GM12878 (cell line): ENCODE results near the gene GCDH. TPM values are rescaled to one million over a fixed set of nuclear protein-coding genes. Genes with fewer than 3 reads are reported as not detected.

Experiments used
- ATAC-seq: fragments of 200-7000 bp; cut with Tn5 transposase; 3 replicates; pipeline ENCODE4 v1.9.1; 2020; ENCODE audit warnings: mild to moderate bottlenecking, moderate library complexity
- BruUV-seq: library from RNA; stranded (reverse); fragments of 400-500 nt; replicated peaks from 2 replicates; lab custom pipeline; 2021; lab: Mats Ljungman, UMichigan
- CTCF ChIA-PET: fragments of 300-600 bp; sonication (Branson Sonifier 250); formaldehyde crosslinking; extraction: SDS; loops from one replicate; lab custom pipeline; 2021; ENCODE audit warnings: inconsistent platforms; lab: Yijun Ruan, JAX
- POLR2A ChIA-PET: fragments of 350-600 bp; formaldehyde crosslinking; extraction: SDS; loops from one replicate; lab custom pipeline; 2021; ENCODE audit warnings: inconsistent platforms; lab: Charles Lee
- RAD21 ChIA-PET: fragments of 300-600 bp; sonication (Branson Sonifier 250); formaldehyde crosslinking; loops from one replicate; lab custom pipeline; 2023; ENCODE audit warnings: antibody characterized with exemption; ENCODE audit not compliant: unreplicated experiment; lab: Charles Lee
- SMC1A ChIA-PET: fragments of 300-600 bp; sonication (Branson Sonifier 250); formaldehyde crosslinking; loops from one replicate; lab custom pipeline; 2023; ENCODE audit not compliant: unreplicated experiment, uncharacterized antibody; lab: Charles Lee
- DNase-seq: peaks from one replicate; pipeline ENCODE4 v3.0.0-alpha.2; 2011; ENCODE audit warnings: low read depth, low spot score
- FAIRE-seq: peaks from 3 replicates; lab custom pipeline; 2011; peaks lifted over from hg19 to GRCh38; lab: Jason Lieb, UNC
- H2AFZ ChIP-seq: 2 replicates; pipeline ENCODE4 v1.6.0; 2011; ENCODE audit warnings: low read depth, low read length, control low read depth; ENCODE audit not compliant: control insufficient read depth
- H3K27ac ChIP-seq: 2 replicates; pipeline ENCODE4 v1.5.1; 2011; ENCODE audit warnings: control low read depth; ENCODE audit not compliant: control insufficient read depth, insufficient read depth
- H3K27me3 ChIP-seq, 2 experiments: replicated peaks in 1 of 2; 2 replicates each; pipeline versions ENCODE4 v1.6.0 to v1.6.1; 2011; ENCODE audit warnings: low read length in 1 of 2; ENCODE audit not compliant: control insufficient read depth in 2 of 2, insufficient read depth in 2 of 2
- H3K36me3 ChIP-seq, 2 experiments: 2 replicates each; pipeline ENCODE4 v1.5.1; 2011; ENCODE audit warnings: low read length in 1 of 2; ENCODE audit not compliant: control insufficient read depth in 2 of 2, insufficient read depth in 2 of 2
- H3K4me1 ChIP-seq: 2 replicates; pipeline ENCODE4 v1.6.1; 2011; ENCODE audit warnings: mild to moderate bottlenecking, low read length, moderate library complexity, mixed read lengths; ENCODE audit not compliant: control insufficient read depth, insufficient read depth
- H3K4me2 ChIP-seq: 2 replicates; pipeline ENCODE4 v1.6.0; 2011; ENCODE audit warnings: control low read depth; ENCODE audit not compliant: control insufficient read depth, insufficient read depth
- H3K4me3 ChIP-seq: fragments of 200-600 bp; sonication (generic); 2 replicates; pipeline ENCODE4 v1.5.1; 2016
- H3K79me2 ChIP-seq: 2 replicates; pipeline ENCODE4 v1.6.0; 2011; ENCODE audit warnings: low read length; ENCODE audit not compliant: control insufficient read depth, insufficient read depth
- H3K9ac ChIP-seq: 2 replicates; pipeline ENCODE4 v1.8.0; 2011; ENCODE audit warnings: low read length, control low read depth, mixed read lengths; ENCODE audit not compliant: control insufficient read depth, insufficient read depth
- H3K9me3 ChIP-seq: replicated peaks from 3 replicates; pipeline ENCODE4 v1.5.1; 2011; ENCODE audit warnings: mild to moderate bottlenecking, low read length; ENCODE audit not compliant: control insufficient read depth, insufficient read depth
- H4K20me1 ChIP-seq: 2 replicates; pipeline ENCODE4 v1.6.0; 2011; ENCODE audit not compliant: control insufficient read depth, insufficient read depth
- ATF3 ChIP-seq: IDR thresholded peaks from 2 replicates; pipeline ENCODE4 v1.6.1; 2011; ENCODE audit warnings: low read depth, mild to moderate bottlenecking, low read length, moderate library complexity, borderline replicate concordance; ENCODE audit errors: extremely low read depth
- CEBPZ ChIP-seq: fragments of 150-350 bp; IDR thresholded peaks from 2 replicates; pipeline ENCODE4 v1.6.1; 2016; ENCODE audit warnings: low read depth, low read length
- CHD4 ChIP-seq: fragments of 200-600 bp; sonication (generic); IDR thresholded peaks from 2 replicates; pipeline ENCODE4 v1.6.1; 2016; ENCODE audit warnings: mild to moderate bottlenecking
- EZH2 ChIP-seq: IDR thresholded peaks from 2 replicates; pipeline ENCODE4 v1.6.1; 2012; ENCODE audit warnings: low read depth, mild to moderate bottlenecking, control low read depth, inconsistent platforms, low read length, borderline replicate concordance; ENCODE audit not compliant: control insufficient read depth
- HDAC2 ChIP-seq: fragments of 200-600 bp; sonication (generic); IDR thresholded peaks from 2 replicates; pipeline ENCODE4 v1.6.1; 2017
- MLLT1 ChIP-seq: fragments of 450-650 bp; IDR thresholded peaks from 2 replicates; pipeline ENCODE4 v1.6.1; 2016; ENCODE audit warnings: mild to moderate bottlenecking
- MXI1 ChIP-seq: fragments of 150-350 bp; IDR thresholded peaks from 2 replicates; pipeline ENCODE4 v1.6.1; 2011; ENCODE audit warnings: low read depth, mild to moderate bottlenecking, inconsistent platforms, low read length, improper control_type of control experiment
- POLR2AphosphoS2 ChIP-seq: IDR thresholded peaks from 2 replicates; pipeline ENCODE4 v1.6.1; 2011; ENCODE audit warnings: low read depth, mild to moderate bottlenecking, low read length, improper control_type of control experiment, moderate library complexity
- RAD51 ChIP-seq: fragments of 450-650 bp; IDR thresholded peaks from 2 replicates; pipeline ENCODE4 v1.6.1; 2016; ENCODE audit warnings: moderate library complexity, mild to moderate bottlenecking, inconsistent platforms
- TBL1XR1 ChIP-seq: IDR thresholded peaks from 2 replicates; pipeline ENCODE4 v1.6.1; 2012; ENCODE audit warnings: low read depth, low read length, improper control_type of control experiment
- TCF3 ChIP-seq: IDR thresholded peaks from 2 replicates; pipeline ENCODE4 v1.6.1; 2012; ENCODE audit warnings: low read depth, mild to moderate bottlenecking, low read length, borderline replicate concordance; ENCODE audit not compliant: insufficient read depth
- ZSCAN29 ChIP-seq: fragments of 450-650 bp; IDR thresholded peaks from 2 replicates; pipeline ENCODE4 v1.6.1; 2017; ENCODE audit warnings: mild to moderate bottlenecking, moderate library complexity
- WGBS: methylation state at CpG from one replicate; pipeline ENCODE4 v1.1.6; 2016; ENCODE audit warnings: low lambda C conversion rate; ENCODE audit not compliant: insufficient replicate concordance, insufficient coverage; ENCODE audit errors: missing lambda C conversion rate; 5-methylcytosine and 5-hydroxymethylcytosine counted together
- in situ Hi-C: fragments of 300-500 bp; cut with MboI; formaldehyde crosslinking; loops from 9 replicates; pipeline ENCODE4 v1.14.3; 2018; ENCODE audit warnings: mixed read lengths
- intact Hi-C: fragments of 100-400 bp; cut with micrococcal nuclease; formaldehyde crosslinking; loops from one replicate; pipeline ENCODE4 v1.14.2; 2022; ENCODE audit not compliant: unreplicated experiment
- polyA plus RNA-seq, 11 experiments: library from polyadenylated mRNA; depleted of rRNA in 4 of 11; unstranded in 6 of 11; stranded (reverse) in 5 of 11; fragments of >200 nt; fragmentation: Nextera tagmentation in 4 of 11; fragmentation: Illumina TruSeq in 1 of 11; extraction: Ambion mirVana in 4 of 11; extraction: Trizol in 1 of 11; gene quantifications; 1 replicate in 1 of 11; 2 replicates in 10 of 11; pipeline versions ENCODE4 v1.2.1 to v1.2.3, GENCODE V29; 2011 to 2016; ENCODE audit warnings: inconsistent platforms in 2 of 11, missing spikeins in 2 of 11, low read depth in 1 of 11
- total RNA-seq, 4 experiments: library from RNA; depleted of rRNA in 3 of 4; stranded (reverse); fragments of >200 nt in 3 of 4; fragmentation: Illumina TruSeq in 1 of 4; extraction: Trizol in 1 of 4; gene quantifications; 2 replicates each; pipeline versions ENCODE4 v1.2.1 to v1.2.3, GENCODE V29; 2013 to 2021
- TF ChIP-seq, protein P1 (sequence below): fragments of 450-650 bp; IDR thresholded peaks from 2 replicates; pipeline ENCODE4 v1.6.1; 2014; ENCODE audit warnings: mild to moderate bottlenecking

Gene GCDH
- total and polyA plus RNA-seq, 10 of the 15 experiments (the other 5 are each of a cell fraction or from before 2014, with no cell fraction given) = 4.2 to 69.4 (median 39.7) TPM

GRCh38 chr19:12937093-12937926 lies 46.4 kb downstream of the GCDH start:
- Histone ChIP-seq H3K4me1 (peaks cover 42% of the 10 kb centered on the region), H2AFZ (peak overlapping the region; percentile 86), H3K4me3 (peak overlapping the region; percentile 64), H3K79me2 (peaks cover 52% of the 10 kb centered on the region), H3K9ac (peak overlapping the region; percentile 84), H3K36me3 (peaks cover 13 to 28% of the 10 kb centered on the region in 2 experiments), H4K20me1 (peaks cover 12% of the 10 kb centered on the region; the same call in 1 of the 2 replicates), H3K4me2 (peak overlapping the region; percentile 100), H3K27ac (peak overlapping the region; percentile 89), H3K27me3 (no peaks in the 10 kb centered on the region), H3K9me3 (no peaks in the 10 kb centered on the region)
- ATAC-seq (0 out of 3 replicates have a peak, but pooled peaks have one; percentile 2), FAIRE-seq (no peak), DNase-seq (no peak)
- ChIA-PET CTCF (interaction anchor here (0.9 to 1.6 kb wide), 6 partner anchors 27 to 160 kb away, joined by 3 to 9 read pairs (median 4); no protein-coding TSS in a partner anchor), POLR2A (interaction anchor here (0.5 to 3.1 kb wide), 11 partner anchors 11 to 854 kb away, joined by 3 to 13 read pairs (median 4); partner anchors contain the start of genes DNASE2, GADD45GIP1 and GCDH), SMC1A (interaction anchor here (0.8 to 1.8 kb wide), 5 partner anchors 9 to 52 kb away, joined by 3 to 9 read pairs (median 4); partner anchors contain the start of gene GCDH), RAD21 (interaction anchor here (1.1 to 1.8 kb wide), 4 partner anchors 28 to 46 kb away, joined by 3 to 8 read pairs (median 5); partner anchors contain the start of gene GCDH)
- intact Hi-C loops = loop anchor here (5.0 kb wide), 1 partner anchor 150 kb away; no protein-coding TSS in a partner anchor
- BruUV-seq = no TSS peak
- in situ Hi-C loops = no loop called here
- 19% methylated on average over 23 of the region's 23 CpGs for WGBS
- peak; percentile 89 for TF ChIP-seq RAD51
- TF ChIP-seq HDAC2 = no peak
- no peak for TF ChIP-seq CHD4
- TF ChIP-seq ATF3 = peak; percentile 29; the same call in 1 of the 2 replicates
- no peak for TF ChIP-seq POLR2AphosphoS2
- TF ChIP-seq MXI1 = no peak
- TF ChIP-seq CEBPZ = no peak
- TF ChIP-seq MLLT1 = 0 out of 2 replicates have a peak, but pooled peaks have one; percentile 34
- TF ChIP-seq EZH2 = no peak
- no peak for TF ChIP-seq TBL1XR1
- TF ChIP-seq, protein P1, sequence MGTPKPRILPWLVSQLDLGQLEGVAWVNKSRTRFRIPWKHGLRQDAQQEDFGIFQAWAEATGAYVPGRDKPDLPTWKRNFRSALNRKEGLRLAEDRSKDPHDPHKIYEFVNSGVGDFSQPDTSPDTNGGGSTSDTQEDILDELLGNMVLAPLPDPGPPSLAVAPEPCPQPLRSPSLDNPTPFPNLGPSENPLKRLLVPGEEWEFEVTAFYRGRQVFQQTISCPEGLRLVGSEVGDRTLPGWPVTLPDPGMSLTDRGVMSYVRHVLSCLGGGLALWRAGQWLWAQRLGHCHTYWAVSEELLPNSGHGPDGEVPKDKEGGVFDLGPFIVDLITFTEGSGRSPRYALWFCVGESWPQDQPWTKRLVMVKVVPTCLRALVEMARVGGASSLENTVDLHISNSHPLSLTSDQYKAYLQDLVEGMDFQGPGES = no peak
- no peak for TF ChIP-seq TCF3
- TF ChIP-seq ZSCAN29 = no peak
